Neuronal stem cell (in vitro differentiated cells): ENCODE data around the gene F5.
"Not testable (repeated sequence)": the region's sequence is repeated elsewhere in the genome, so short reads cannot be mapped to it uniquely, and the experiment has no call there.

Source experiments
- DNase-seq: peaks from one replicate; pipeline ENCODE4 v3.0.0-alpha.2; 2013; ENCODE audit warnings: low spot score
- H2AFZ ChIP-seq: one replicate; pipeline ENCODE4 v1.6.1; 2013; ENCODE audit warnings: mild to moderate bottlenecking, low read length, inconsistent platforms
- H2AK5ac ChIP-seq: 2 replicates; pipeline ENCODE4 v1.6.1; 2013; ENCODE audit warnings: low read depth, mild to moderate bottlenecking, inconsistent platforms, low read length, moderate library complexity, mixed read lengths
- H2BK120ac ChIP-seq: 2 replicates; pipeline ENCODE4 v1.6.1; 2013; ENCODE audit warnings: low read depth, mild to moderate bottlenecking, inconsistent platforms, low read length, moderate library complexity, mixed read lengths
- H2BK12ac ChIP-seq: one replicate; pipeline ENCODE4 v1.6.1; 2013; ENCODE audit warnings: low read length, inconsistent platforms
- H2BK15ac ChIP-seq: 2 replicates; pipeline ENCODE4 v1.6.1; 2013; ENCODE audit warnings: mild to moderate bottlenecking, low read length, inconsistent platforms, mixed read lengths
- H2BK5ac ChIP-seq: one replicate; pipeline ENCODE4 v1.6.1; 2013; ENCODE audit warnings: inconsistent platforms, mild to moderate bottlenecking, low read length, moderate library complexity
- H3K14ac ChIP-seq: one replicate; pipeline ENCODE4 v1.6.1; 2013; ENCODE audit warnings: low read length, inconsistent platforms
- H3K18ac ChIP-seq: 2 replicates; pipeline ENCODE4 v1.6.1; 2013; ENCODE audit warnings: low read length, inconsistent platforms
- H3K23ac ChIP-seq: 2 replicates; pipeline ENCODE4 v1.6.1; 2013; ENCODE audit warnings: low read depth, mild to moderate bottlenecking, mixed read lengths, low read length, inconsistent platforms; ENCODE audit not compliant: poor library complexity
- H3K27ac ChIP-seq: replicated peaks from 3 replicates; pipeline ENCODE4 v1.5.1; 2013; ENCODE audit warnings: low read length, inconsistent platforms
- H3K27me3 ChIP-seq, 3 experiments: 2 replicates each; pipeline ENCODE4 v1.6.1; 2013; ENCODE audit warnings: low read length in 3 of 3, mild to moderate bottlenecking in 2 of 3, inconsistent platforms in 1 of 3, low read depth in 1 of 3, mixed read lengths in 1 of 3, moderate library complexity in 1 of 3; ENCODE audit not compliant: control insufficient read depth in 3 of 3, insufficient read depth in 3 of 3
- H3K36me3 ChIP-seq, 2 donors: replicated peaks in 1 of 2; 2 replicates each; pipeline ENCODE4 v1.6.1; 2013; ENCODE audit warnings: low read length in 2 of 2; ENCODE audit not compliant: control insufficient read depth in 2 of 2, insufficient read depth in 2 of 2
- H3K4ac ChIP-seq: 2 replicates; pipeline ENCODE4 v1.6.1; 2013; ENCODE audit warnings: inconsistent platforms, mild to moderate bottlenecking, low read length, moderate library complexity
- H3K4me1 ChIP-seq, 2 donors: 1 replicate in 1 of 2; 2 replicates in 1 of 2; pipeline ENCODE4 v1.6.1; 2013; ENCODE audit warnings: low read length in 2 of 2, low read depth in 1 of 2; ENCODE audit not compliant: control insufficient read depth in 2 of 2, insufficient read depth in 1 of 2
- H3K4me2 ChIP-seq: one replicate; pipeline ENCODE4 v1.6.1; 2013; ENCODE audit warnings: mild to moderate bottlenecking, low read length, inconsistent platforms; ENCODE audit not compliant: insufficient read depth, poor library complexity, severe bottlenecking
- H3K4me3 ChIP-seq, 2 donors: 2 replicates each; pipeline ENCODE4 v1.5.1; 2013; ENCODE audit warnings: low read length in 2 of 2, mild to moderate bottlenecking in 2 of 2, inconsistent platforms in 1 of 2, moderate library complexity in 1 of 2
- H3K79me1 ChIP-seq: one replicate; pipeline ENCODE4 v1.6.1; 2013; ENCODE audit warnings: low read depth, mild to moderate bottlenecking, inconsistent platforms, low read length, moderate library complexity
- H3K9ac ChIP-seq: one replicate; pipeline ENCODE4 v1.6.1; 2013; ENCODE audit warnings: mild to moderate bottlenecking, low read depth, low read length, inconsistent platforms; ENCODE audit not compliant: poor library complexity
- H3K9me3 ChIP-seq, 2 donors: replicated peaks in 1 of 2; 2 replicates each; pipeline versions ENCODE3 to v1.6.1; 2013; ENCODE audit warnings: low read length in 2 of 2, mild to moderate bottlenecking in 2 of 2, inconsistent platforms in 1 of 2, low read depth in 1 of 2, mixed read lengths in 1 of 2, moderate library complexity in 1 of 2; ENCODE audit not compliant: control insufficient read depth in 2 of 2, insufficient read depth in 1 of 2
- H4K8ac ChIP-seq: one replicate; pipeline ENCODE4 v1.6.1; 2013; ENCODE audit warnings: low read depth, mild to moderate bottlenecking, inconsistent platforms, low read length, moderate library complexity
- H4K91ac ChIP-seq: one replicate; pipeline ENCODE4 v1.6.1; 2013; ENCODE audit warnings: low read length, low read depth, mild to moderate bottlenecking, inconsistent platforms; ENCODE audit not compliant: poor library complexity
- WGBS, 2 donors: extraction: QIAGEN DNeasy Blood & Tissue Kit; methylation state at CpG; one replicate each; pipeline ENCODE4 v1.1.7; 2013; ENCODE audit warnings: missing lambda C conversion rate in 2 of 2, mixed read lengths in 1 of 2; ENCODE audit not compliant: insufficient read length in 2 of 2, insufficient replicate concordance in 1 of 2; ENCODE audit errors: extremely low coverage in 2 of 2; 5-methylcytosine and 5-hydroxymethylcytosine counted together

The F5 gene

GRCh38 chr1:169508432-169509338 is 77.6 kb downstream of the F5 start:
- Histone ChIP-seq H3K79me1 (no peaks in the 10 kb centered on the region), H4K91ac (no peak overlapping the region), H3K27ac (no peak overlapping the region), H2AFZ (no peak overlapping the region), H3K18ac (no peak overlapping the region), H3K9ac (no peak overlapping the region), H4K8ac (no peak overlapping the region), H3K4me2 (no peak overlapping the region), H3K23ac (no peak overlapping the region), H3K4ac (no peak overlapping the region), H3K9me3 (no peaks in the 10 kb centered on the region), H2BK15ac (no peak overlapping the region), H2BK120ac (no peak overlapping the region), H2BK5ac (no peak overlapping the region), H3K14ac (no peak overlapping the region), H3K4me3 (no peak overlapping the region), H2BK12ac (no peak overlapping the region), H3K27me3 (no peaks in the 10 kb centered on the region), H3K36me3 (no peaks in the 10 kb centered on the region), H3K4me1 (no peaks in the 10 kb centered on the region), H2AK5ac (no peak overlapping the region)
- DNase-seq, result no peak
- no CpG with 5 or more reads among the region's 3 CpGs for WGBS, 2 donors

GRCh38 chr1:169507413-169507812 is 78.9 kb downstream of the F5 start:
- no peaks in the 10 kb centered on the region for H3K4me1 ChIP-seq
- H3K18ac ChIP-seq, result no peak overlapping the region
- H2AFZ ChIP-seq, result no peak overlapping the region
- no peak overlapping the region for H2BK5ac ChIP-seq
- H2BK12ac ChIP-seq, result no peak overlapping the region
- H3K79me1 ChIP-seq, result no peaks in the 10 kb centered on the region
- H3K27me3 ChIP-seq, result no peaks in the 10 kb centered on the region
- no peak overlapping the region for H4K91ac ChIP-seq
- H2BK15ac ChIP-seq, result no peak overlapping the region
- no peaks in the 10 kb centered on the region for H3K9me3 ChIP-seq
- H2BK120ac ChIP-seq, result no peak overlapping the region
- H3K4me2 ChIP-seq, result no peak overlapping the region
- no peak overlapping the region for H3K14ac ChIP-seq
- H3K9ac ChIP-seq, result no peak overlapping the region
- no peaks in the 10 kb centered on the region for H3K36me3 ChIP-seq
- H4K8ac ChIP-seq, result no peak overlapping the region
- no peak overlapping the region for H3K4me3 ChIP-seq
- no peak overlapping the region for H2AK5ac ChIP-seq
- no CpG with 5 or more reads among the region's 2 CpGs for WGBS, 2 donors
- DNase-seq, result no peak
- H3K4ac ChIP-seq, result no peak overlapping the region
- no peak overlapping the region for H3K27ac ChIP-seq
- H3K23ac ChIP-seq, result no peak overlapping the region

- no CpG with 5 or more reads among the region's 2 CpGs for WGBS, 2 donors
- not testable (repeated sequence) for H3K9ac ChIP-seq
Measured at GRCh38 chr1:169503601-169504000, 82.7 kb downstream of the F5 start.

GRCh38 chr1:169499807-169500206 is 86.5 kb downstream of the F5 start:
- H3K18ac ChIP-seq, result no peak overlapping the region
- no peak overlapping the region for H3K4me2 ChIP-seq
- H2BK5ac ChIP-seq, result no peak overlapping the region
- H3K23ac ChIP-seq, result no peak overlapping the region
- H3K36me3 ChIP-seq, result no peaks in the 10 kb centered on the region
- no peak overlapping the region for H3K9ac ChIP-seq
- H3K27ac ChIP-seq, result no peak overlapping the region
- H3K4me3 ChIP-seq, result no peak overlapping the region
- H2AK5ac ChIP-seq, result no peak overlapping the region
- no peak overlapping the region for H3K14ac ChIP-seq
- no peaks in the 10 kb centered on the region for H3K27me3 ChIP-seq
- no peak overlapping the region for H2BK120ac ChIP-seq
- H3K4me1 ChIP-seq, result no peaks in the 10 kb centered on the region
- no peaks in the 10 kb centered on the region for H3K79me1 ChIP-seq
- H2AFZ ChIP-seq, result no peak overlapping the region
- no peak overlapping the region for H3K4ac ChIP-seq
- H2BK12ac ChIP-seq, result no peak overlapping the region
- H4K8ac ChIP-seq, result no peak overlapping the region
- H4K91ac ChIP-seq, result no peak overlapping the region
- H2BK15ac ChIP-seq, result no peak overlapping the region
- DNase-seq, result no peak
- no peaks in the 10 kb centered on the region for H3K9me3 ChIP-seq

More at GRCh38 chr1:169503601-169504000, 82.7 kb downstream of the F5 start:
- not testable (repeated sequence) for H3K9me3 ChIP-seq, H3K27me3 ChIP-seq, H2BK15ac ChIP-seq, H3K23ac ChIP-seq, H2BK120ac ChIP-seq, H4K91ac ChIP-seq, H2AFZ ChIP-seq, H3K4me1 ChIP-seq, H2BK5ac ChIP-seq, H3K4me2 ChIP-seq, DNase-seq, H3K18ac ChIP-seq, H3K4me3 ChIP-seq, H3K27ac ChIP-seq, H3K36me3 ChIP-seq, H3K4ac ChIP-seq, H3K14ac ChIP-seq, H2AK5ac ChIP-seq, H4K8ac ChIP-seq, H3K79me1 ChIP-seq, H2BK12ac ChIP-seq
